Activated CD4-positive, alpha-beta memory T cell treated with anti-CD3 and anti-CD28 coated beads, Interleukin-2, amount 10 ng/mL, durations not matched to agents 7 days and 5 days (primary cell): ENCODE measurements around the gene ZNHIT2. TPM values are rescaled to one million over a fixed set of nuclear protein-coding genes. Genes with fewer than 3 reads are reported as not detected.

Source experiments
- CTCF ChIA-PET: fragments of 350-600 bp; sonication (Branson Sonifier 250); formaldehyde crosslinking; loops from one replicate; lab custom pipeline; 2021; ENCODE audit warnings: antibody characterized with exemption, inconsistent platforms; lab: Charles Lee
- POLR2A ChIA-PET: fragments of 350-600 bp; sonication (Branson Sonifier 250); formaldehyde crosslinking; loops from one replicate; lab custom pipeline; 2021; ENCODE audit warnings: antibody characterized with exemption; lab: Charles Lee
- DNase-seq: peaks from one replicate; pipeline ENCODE4 v3.0.0-alpha.2; 2020
- H3K27ac Mint-ChIP-seq: one replicate; pipeline ENCODE4 v1.8.0; 2021; ENCODE audit warnings: mild to moderate bottlenecking, mixed read lengths
- H3K27me3 Mint-ChIP-seq: one replicate; pipeline ENCODE4 v1.8.0; 2021; ENCODE audit warnings: mixed read lengths
- H3K36me3 Mint-ChIP-seq: one replicate; pipeline ENCODE4 v1.8.0; 2021; ENCODE audit warnings: low read depth, mixed read lengths
- H3K4me1 Mint-ChIP-seq: one replicate; pipeline ENCODE4 v1.8.0; 2021; ENCODE audit warnings: mixed read lengths
- H3K4me3 Mint-ChIP-seq: one replicate; pipeline ENCODE4 v1.8.0; 2021; ENCODE audit warnings: mild to moderate bottlenecking, mixed read lengths
- H3K9me3 Mint-ChIP-seq: one replicate; pipeline ENCODE4 v1.8.0; 2021; ENCODE audit warnings: mixed read lengths
- total RNA-seq, 2 experiments: library from RNA; stranded (reverse); gene quantifications; one replicate each; pipeline ENCODE4 v1.2.3, GENCODE V29; 2021

Gene ZNHIT2
- total RNA-seq, 2 experiments from 2014 or later: 8.1 to 8.6 TPM

- Mint-ChIP-seq H3K27ac (peak overlapping the region; percentile 95), H3K27me3 (no peaks in the 10 kb centered on the region), H3K4me1 (peaks cover 67% of the 10 kb centered on the region), H3K9me3 (no peaks in the 10 kb centered on the region), H3K36me3 (peaks cover 37% of the 10 kb centered on the region), H3K4me3 (peak overlapping the region; percentile 90)
- ChIA-PET CTCF (interaction anchor here (0.6 kb wide), 1 partner anchor 23 kb away, joined by 3 read pairs; no protein-coding TSS in a partner anchor), POLR2A (interaction anchor here (1.0 to 5.7 kb wide), 8 partner anchors 17 to 337 kb away, joined by 3 to 83 read pairs (median 12); partner anchors contain the start of genes ARL2, CDCA5, SAC3D1 and SF1)
- DNase-seq: no peak
Measured at GRCh38 chr11:65115361-65116082, 2.0 kb downstream of the ZNHIT2 start.

GRCh38 chr11:65114538-65115171 lies 2.8 kb downstream of the ZNHIT2 start:
- Mint-ChIP-seq H3K36me3 (peaks cover 31% of the 10 kb centered on the region), H3K4me3 (no peak overlapping the region), H3K4me1 (peaks cover 65% of the 10 kb centered on the region), H3K27ac (no peak overlapping the region), H3K27me3 (no peaks in the 10 kb centered on the region), H3K9me3 (no peaks in the 10 kb centered on the region)
- no peak for DNase-seq
- ChIA-PET POLR2A (interaction anchor here (1.3 to 5.7 kb wide), 2 partner anchors 18 to 31 kb away, joined by 4 to 83 read pairs; partner anchors contain the start of genes CDCA5 and VPS51), CTCF (no interaction called here)

- H3K27me3 Mint-ChIP-seq: no peaks in the 10 kb centered on the region
- ChIA-PET CTCF (interaction anchor here (0.5 to 5.2 kb wide), 3 partner anchors 7 to 223 kb away, joined by 3 to 89 read pairs (median 36); partner anchors contain the start of genes FAU, MRPL49 and VPS51), POLR2A (interaction anchor here (1.0 to 5.7 kb wide), 3 partner anchors 8 to 30 kb away, joined by 4 to 83 read pairs (median 4); partner anchors contain the start of genes CDCA5, FAU, MRPL49 and VPS51)
- H3K9me3 Mint-ChIP-seq: no peaks in the 10 kb centered on the region
- H3K36me3 Mint-ChIP-seq: peaks cover 26% of the 10 kb centered on the region
- peak overlapping the region; percentile 87 for H3K4me3 Mint-ChIP-seq
- H3K27ac Mint-ChIP-seq: no peak overlapping the region
- peaks cover 62% of the 10 kb centered on the region for H3K4me1 Mint-ChIP-seq
- no peak for DNase-seq
Measured at GRCh38 chr11:65113839-65114238, 3.7 kb downstream of the ZNHIT2 start.

- CTCF ChIA-PET: interaction anchor here (0.5 to 5.2 kb wide), 9 partner anchors 8 to 223 kb away, joined by 3 to 89 read pairs (median 8); partner anchors contain the start of genes FAU, MRPL49, SYVN1 and VPS51
- Mint-ChIP-seq H3K36me3 (peaks cover 22% of the 10 kb centered on the region), H3K27me3 (no peaks in the 10 kb centered on the region)
Measured at GRCh38 chr11:65113361-65113756, 4.1 kb downstream of the ZNHIT2 start.

GRCh38 chr11:65112546-65113360 lies 4.7 kb downstream of the ZNHIT2 start:
- no peaks in the 10 kb centered on the region for H3K27me3 Mint-ChIP-seq
- H3K4me1 Mint-ChIP-seq: peaks cover 53% of the 10 kb centered on the region
- POLR2A ChIA-PET: interaction anchor here (0.6 to 5.7 kb wide), 13 partner anchors 8 to 369 kb away, joined by 3 to 83 read pairs (median 6); partner anchors contain the start of genes CAPN1, FAU, MRPL49 and NEAT1
- peak overlapping the region; percentile 87 for H3K4me3 Mint-ChIP-seq
- DNase-seq: peak; percentile 83
- H3K9me3 Mint-ChIP-seq: no peaks in the 10 kb centered on the region
- CTCF ChIA-PET: interaction anchor here (0.9 to 5.2 kb wide), 14 partner anchors 8 to 334 kb away, joined by 3 to 89 read pairs (median 6); partner anchors contain the start of genes CDCA5, FAU, MRPL49 and SF1
- H3K36me3 Mint-ChIP-seq: peaks cover 16% of the 10 kb centered on the region
- H3K27ac Mint-ChIP-seq: peak overlapping the region; percentile 71

More at GRCh38 chr11:65113361-65113756, 4.1 kb downstream of the ZNHIT2 start:
- H3K9me3 Mint-ChIP-seq: no peaks in the 10 kb centered on the region
- DNase-seq: no peak
- peak overlapping the region; percentile 87 for H3K4me3 Mint-ChIP-seq
- H3K27ac Mint-ChIP-seq: peak overlapping the region; percentile 71
- H3K4me1 Mint-ChIP-seq: peaks cover 57% of the 10 kb centered on the region
- POLR2A ChIA-PET: interaction anchor here (0.6 to 5.7 kb wide), 8 partner anchors 8 to 216 kb away, joined by 3 to 83 read pairs (median 5); partner anchors contain the start of genes CDCA5, FAU, MRPL49 and POLA2

GRCh38 chr11:65111744-65112545 lies 5.6 kb downstream of the ZNHIT2 start, which contains the start of gene TM7SF2:
Gene TM7SF2 (plus strand): TSS chr11:65111872. CDS start chr11:65112016, 144 bp downstream.
- H3K36me3 Mint-ChIP-seq: peaks cover 12% of the 10 kb centered on the region
- peaks cover 49% of the 10 kb centered on the region for H3K4me1 Mint-ChIP-seq
- H3K9me3 Mint-ChIP-seq: no peaks in the 10 kb centered on the region
- peak; percentile 96 for DNase-seq
- H3K27ac Mint-ChIP-seq: peak within 1 kb of the TSS; percentile 80
- peak within 1 kb of the TSS; percentile 87 for H3K4me3 Mint-ChIP-seq
- CTCF ChIA-PET: interaction anchor here (0.9 to 5.2 kb wide), 19 partner anchors 9 to 333 kb away, joined by 3 to 89 read pairs (median 4); partner anchors contain the start of genes CDCA5, FAU, MRPL49 and SF1
- no peaks in the 10 kb centered on the region for H3K27me3 Mint-ChIP-seq
- POLR2A ChIA-PET: interaction anchor here (0.6 to 5.7 kb wide), 18 partner anchors 9 to 368 kb away, joined by 3 to 83 read pairs (median 6); partner anchors contain the start of genes ARL2, CAPN1, CDCA5 and FAU

- POLR2A ChIA-PET: interaction anchor here (0.6 to 5.7 kb wide), 15 partner anchors 9 to 367 kb away, joined by 3 to 83 read pairs (median 6); partner anchors contain the start of genes ARL2, CAPN1, CDCA5 and EHD1
- H3K4me1 Mint-ChIP-seq: peaks cover 44% of the 10 kb centered on the region
- CTCF ChIA-PET: interaction anchor here (0.9 to 5.2 kb wide), 26 partner anchors 9 to 332 kb away, joined by 3 to 89 read pairs (median 5); partner anchors contain the start of genes ARL2, CAPN1, CDCA5 and FAU
- H3K4me3 Mint-ChIP-seq: peak overlapping the region; percentile 87
- peaks cover 13% of the 10 kb centered on the region for H3K36me3 Mint-ChIP-seq
- DNase-seq: no peak
- no peaks in the 10 kb centered on the region for H3K9me3 Mint-ChIP-seq
- peak overlapping the region; percentile 80 for H3K27ac Mint-ChIP-seq
- no peaks in the 10 kb centered on the region for H3K27me3 Mint-ChIP-seq
Measured at GRCh38 chr11:65111159-65111743, 6.2 kb downstream of the ZNHIT2 start.

GRCh38 chr11:65110354-65110861 lies 7.1 kb downstream of the ZNHIT2 start:
- Mint-ChIP-seq H3K27ac (peak overlapping the region; percentile 44), H3K27me3 (no peaks in the 10 kb centered on the region), H3K9me3 (no peaks in the 10 kb centered on the region), H3K4me1 (peaks cover 43% of the 10 kb centered on the region), H3K36me3 (peaks cover 16% of the 10 kb centered on the region), H3K4me3 (no peak overlapping the region)
- DNase-seq: peak; percentile 95
- ChIA-PET CTCF (interaction anchor here (0.7 to 5.2 kb wide), 22 partner anchors 9 to 331 kb away, joined by 3 to 89 read pairs (median 4); partner anchors contain the start of genes ARL2, CAPN1, CDCA5 and FAU), POLR2A (interaction anchor here (0.6 to 5.7 kb wide), 12 partner anchors 11 to 366 kb away, joined by 3 to 83 read pairs (median 10); partner anchors contain the start of genes ARL2, CAPN1, CDCA5 and EHD1)

- Mint-ChIP-seq H3K4me3 (no peak overlapping the region), H3K27ac (peak overlapping the region; percentile 44), H3K4me1 (peaks cover 49% of the 10 kb centered on the region), H3K27me3 (no peaks in the 10 kb centered on the region), H3K9me3 (no peaks in the 10 kb centered on the region), H3K36me3 (peaks cover 21% of the 10 kb centered on the region)
- POLR2A ChIA-PET: interaction anchor here (1.0 to 5.7 kb wide), 10 partner anchors 12 to 152 kb away, joined by 4 to 83 read pairs (median 16); partner anchors contain the start of genes ARL2, CAPN1, CDCA5 and FAU
- CTCF ChIA-PET: interaction anchor here (0.7 to 5.2 kb wide), 18 partner anchors 8 to 261 kb away, joined by 3 to 89 read pairs (median 4); partner anchors contain the start of genes ARL2, CAPN1, CDCA5 and FAU
- no peak for DNase-seq
Measured at GRCh38 chr11:65109231-65110198, 8.0 kb downstream of the ZNHIT2 start.
